GM21786 (cell line): ENCODE data around the gene EML4.

Experiments used
- ATAC-seq: cut with Tn5 transposase; IDR thresholded peaks from one replicate; pipeline ENCODE4 v1.9.1; 2021; ENCODE audit not compliant: unreplicated experiment

The EML4 gene

DNA sequence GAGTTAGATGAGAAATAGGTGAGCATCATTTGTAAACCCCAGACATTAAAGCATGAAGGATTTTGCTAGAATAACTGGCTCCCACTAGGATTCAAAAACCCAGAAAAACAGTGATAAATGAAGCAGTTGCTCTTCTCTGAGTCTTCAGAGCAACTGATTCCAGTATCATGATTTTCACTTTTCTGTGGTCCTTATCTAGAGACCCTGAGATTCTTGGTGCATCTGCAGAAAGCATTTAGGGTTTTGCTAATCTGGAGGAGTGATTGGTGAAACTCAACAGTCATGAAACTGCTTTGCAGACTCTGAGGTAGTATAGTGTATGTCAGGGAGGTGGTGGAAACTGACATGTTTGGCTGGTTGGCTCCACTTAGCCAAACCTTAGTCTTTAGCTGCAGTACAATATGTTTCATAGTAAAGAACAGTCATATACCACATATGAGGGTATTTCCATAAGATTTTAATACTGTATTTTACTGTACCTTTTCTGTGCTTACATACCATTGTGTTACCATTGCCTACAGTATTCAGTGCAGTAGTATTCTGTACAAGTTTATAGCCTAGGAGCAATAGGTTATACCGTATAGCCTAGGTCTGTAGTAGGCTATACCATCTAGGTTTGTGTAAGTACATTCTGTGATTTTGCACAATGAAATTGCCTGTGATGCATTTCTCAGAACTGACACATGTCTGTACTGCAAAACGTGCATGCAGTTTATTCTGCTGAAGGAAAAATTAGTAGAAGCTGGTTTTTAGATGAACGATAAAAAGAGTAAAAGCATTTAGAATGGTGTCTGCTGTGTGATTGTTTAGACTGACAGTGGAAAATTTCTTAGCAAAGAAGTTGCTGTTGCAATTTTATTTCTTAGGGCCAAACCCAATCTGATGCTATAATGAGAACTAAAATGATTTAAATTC is 23.8 kb downstream of the EML4 start:
- ATAC-seq: peak; percentile 63

DNA sequence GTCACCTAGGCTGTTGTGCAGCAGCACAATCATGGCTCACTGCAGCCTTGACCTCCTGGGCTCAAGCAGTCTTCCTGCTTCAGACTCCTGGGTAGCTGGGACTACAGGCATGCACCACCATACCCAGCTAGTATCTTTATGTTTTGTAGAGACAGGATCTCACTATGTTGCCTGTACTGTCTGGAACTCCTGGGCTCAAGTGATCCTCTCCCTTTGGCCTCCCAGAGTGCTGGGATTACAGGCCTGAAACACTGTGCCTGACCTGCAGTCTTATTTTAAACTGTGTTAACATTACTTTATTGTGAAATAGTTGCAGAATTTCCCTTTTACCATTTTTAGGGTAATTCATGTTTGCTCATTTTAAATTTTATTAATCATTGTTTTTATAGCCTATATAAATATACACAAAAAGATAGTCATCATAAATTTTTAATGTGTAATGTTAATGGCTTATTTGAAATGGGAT is 24.6 kb downstream of the EML4 start:
- no peak for ATAC-seq

- ATAC-seq: no peak
Measured at GRCh38 chr2:42194428-42194827, 25.3 kb downstream of the EML4 start.

- ATAC-seq: no peak
Measured at GRCh38 chr2:42195559-42195958, 26.4 kb downstream of the EML4 start.

GRCh38 chr2:42196070-42196402 is 26.9 kb downstream of the EML4 start:
- no peak for ATAC-seq

DNA sequence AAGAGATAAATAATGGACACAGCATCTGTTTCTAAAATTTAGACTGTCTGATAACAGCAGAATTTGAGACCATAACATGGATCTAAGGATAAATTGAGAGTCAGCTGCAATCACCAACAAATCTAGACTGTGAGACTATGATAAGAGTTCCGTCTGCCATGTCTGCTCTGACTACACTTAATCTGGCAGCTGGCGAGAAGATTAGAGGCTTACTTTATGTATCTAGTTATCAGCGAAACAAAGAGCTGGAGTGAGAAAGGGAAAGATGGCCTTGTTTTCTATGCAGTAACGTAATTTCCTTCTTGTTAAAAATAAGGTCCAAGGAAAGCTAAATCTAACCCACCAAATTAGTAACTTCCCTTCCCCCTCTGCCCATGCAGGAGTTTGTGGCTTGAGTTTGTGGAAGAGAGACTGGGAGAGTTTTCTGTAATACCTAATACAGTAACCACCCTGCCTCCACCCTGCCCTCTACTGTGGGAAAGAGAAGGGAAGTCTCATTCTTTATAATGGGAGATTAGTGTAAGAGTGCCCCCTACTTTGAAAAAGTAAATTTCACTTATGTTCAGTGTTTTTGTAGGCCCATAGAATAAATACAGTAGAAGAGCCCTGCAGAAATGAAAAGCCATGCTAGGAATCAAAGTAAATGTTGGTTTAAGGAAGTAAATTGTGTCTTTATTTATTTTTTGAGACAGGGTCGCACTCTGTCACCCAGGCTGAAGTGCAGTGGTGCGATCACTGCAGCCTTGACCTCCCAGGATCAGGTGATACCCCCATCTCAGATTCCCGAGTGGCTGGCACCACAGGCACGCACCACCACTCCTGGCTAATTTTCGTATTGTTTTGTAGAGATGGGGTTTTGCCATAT is 27.5 kb downstream of the EML4 start:
- ATAC-seq: peak; percentile 43

- ATAC-seq: no peak
Measured at GRCh38 chr2:42197792-42198191, 28.6 kb downstream of the EML4 start.

GRCh38 chr2:42198466-42198865 is 29.3 kb downstream of the EML4 start:
- no peak for ATAC-seq

GRCh38 chr2:42199002-42199401 is 29.8 kb downstream of the EML4 start:
- no peak for ATAC-seq

DNA sequence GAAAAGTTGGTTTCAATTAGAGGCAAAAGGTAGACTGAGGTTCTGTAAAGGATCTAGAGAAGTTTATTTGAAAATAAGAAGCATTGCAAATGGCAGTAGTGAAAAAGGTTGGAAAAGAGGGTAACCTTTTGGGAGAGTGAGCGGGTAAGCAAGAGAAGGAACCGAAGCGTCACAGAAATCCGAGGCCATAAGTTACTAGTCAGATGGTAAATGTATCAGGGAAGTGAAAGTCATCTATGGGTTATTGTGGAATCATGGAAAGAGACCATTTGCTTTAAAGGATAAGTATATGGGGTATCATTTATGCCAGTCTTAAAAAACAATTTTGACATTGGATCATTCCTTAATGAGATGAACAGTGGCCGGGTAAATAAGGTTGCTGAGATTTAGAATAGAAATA is 30.5 kb downstream of the EML4 start:
- no peak for ATAC-seq

GRCh38 chr2:42200926-42201855 is 32.0 kb downstream of the EML4 start:
- no peak for ATAC-seq

GRCh38 chr2:42202634-42203008 is 33.5 kb downstream of the EML4 start:
- ATAC-seq: no peak

GRCh38 chr2:42203792-42204191 is 34.6 kb downstream of the EML4 start:
- no peak for ATAC-seq

GRCh38 chr2:42205337-42205736 is 36.2 kb downstream of the EML4 start:
- no peak for ATAC-seq

DNA sequence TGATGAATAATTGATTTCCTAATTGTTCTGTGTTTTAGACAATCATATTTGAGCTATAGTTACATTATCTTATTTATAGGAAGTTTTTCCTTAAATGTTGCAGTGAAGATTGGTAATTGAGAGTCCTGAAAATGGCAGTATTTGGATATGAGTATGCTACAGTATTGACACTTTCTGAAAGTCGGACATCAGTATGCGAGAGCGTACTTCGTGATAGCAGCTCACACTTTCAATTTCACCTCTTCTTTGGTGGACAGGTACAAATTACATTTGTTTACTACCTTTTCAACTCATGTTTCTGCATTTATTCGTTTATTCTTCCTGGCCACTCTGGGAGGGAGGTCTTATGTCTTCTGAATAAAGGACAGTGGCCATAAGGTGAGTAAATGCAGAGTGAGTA is 38.7 kb downstream of the EML4 start:
- no peak for ATAC-seq

DNA sequence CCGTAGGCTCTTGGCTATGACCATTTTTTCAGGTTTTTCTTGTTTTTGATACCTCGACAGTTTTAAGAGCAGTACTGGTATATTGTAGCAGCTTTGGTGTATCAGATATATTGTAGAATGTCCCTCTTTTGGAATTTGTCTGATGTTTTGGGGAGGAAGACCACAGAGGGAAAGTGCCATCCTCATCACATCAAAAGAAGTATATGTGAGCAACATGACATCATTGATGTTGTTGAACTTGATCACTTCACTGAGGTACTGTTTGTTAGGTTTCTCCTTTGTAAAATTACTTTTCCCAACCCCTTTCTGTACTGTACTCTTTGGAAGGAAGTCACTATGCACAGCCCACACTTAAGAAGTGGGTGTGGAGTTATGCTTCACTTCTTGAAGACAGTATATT is 41.0 kb downstream of the EML4 start:
- ATAC-seq: no peak

DNA sequence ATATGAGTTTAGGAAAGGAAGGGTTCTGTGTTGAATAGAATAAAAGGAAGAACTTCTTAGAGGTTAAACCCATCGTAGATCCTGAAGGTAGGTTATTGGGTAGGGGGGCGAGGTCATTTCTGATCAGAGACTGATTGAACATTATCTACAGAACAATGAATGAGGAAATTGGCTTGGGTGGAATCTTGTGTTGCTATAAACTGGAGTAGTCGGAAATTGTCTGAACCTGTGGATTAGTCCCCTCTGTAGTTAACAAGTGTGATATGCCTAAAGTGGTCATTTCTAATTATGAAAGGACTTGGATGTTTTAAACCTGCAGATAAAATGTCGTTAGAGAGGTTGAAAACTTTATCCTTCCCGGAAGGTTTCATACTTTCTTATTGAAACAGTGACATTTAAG is 42.1 kb downstream of the EML4 start:
- no peak for ATAC-seq

DNA sequence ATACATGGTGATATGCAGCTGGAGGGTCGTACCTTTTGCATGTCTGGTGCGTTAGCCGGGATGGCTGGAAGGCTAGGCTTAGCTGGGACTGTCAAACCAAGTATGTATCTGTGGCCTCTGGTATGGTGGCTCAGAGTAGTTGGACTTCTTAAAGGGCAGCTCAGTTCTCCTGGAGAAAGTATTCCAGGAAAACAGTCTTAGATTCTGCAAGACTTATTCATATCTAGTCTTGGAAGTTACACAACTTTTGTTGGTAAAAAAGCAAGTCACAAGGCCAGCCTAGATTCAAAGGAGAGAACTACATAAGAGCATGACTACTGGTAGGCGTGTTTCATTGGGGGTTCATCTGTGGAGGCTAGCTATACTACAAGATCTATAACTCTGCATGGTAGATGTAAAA is 45.5 kb downstream of the EML4 start:
- ATAC-seq: no peak

GRCh38 chr2:42216694-42217093 is 47.5 kb downstream of the EML4 start:
- ATAC-seq: no peak

DNA sequence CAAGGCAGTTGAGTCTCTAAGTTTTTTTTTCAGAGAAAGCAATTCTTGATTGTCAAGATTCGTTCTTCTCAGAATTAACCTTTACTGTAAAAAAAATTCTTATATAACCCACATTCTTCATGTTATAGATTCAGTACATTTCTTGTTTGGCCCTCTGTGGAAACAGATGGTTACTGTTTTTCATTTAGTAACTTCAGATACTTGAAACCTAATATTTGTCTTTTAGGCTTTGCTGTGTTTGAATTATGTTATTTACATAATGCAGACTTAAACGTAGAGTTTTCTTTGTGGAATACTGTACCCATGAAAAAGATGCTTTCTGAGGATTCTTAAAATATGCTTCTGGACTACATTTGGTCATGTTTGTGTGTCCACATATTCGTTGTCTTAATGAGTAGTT is 48.2 kb downstream of the EML4 start:
- no peak for ATAC-seq

- no peak for ATAC-seq
Measured at GRCh38 chr2:42217914-42218313, 48.8 kb downstream of the EML4 start.
